ENCODE measurements around the gene RPA1.

The RPA1 gene

DNA sequence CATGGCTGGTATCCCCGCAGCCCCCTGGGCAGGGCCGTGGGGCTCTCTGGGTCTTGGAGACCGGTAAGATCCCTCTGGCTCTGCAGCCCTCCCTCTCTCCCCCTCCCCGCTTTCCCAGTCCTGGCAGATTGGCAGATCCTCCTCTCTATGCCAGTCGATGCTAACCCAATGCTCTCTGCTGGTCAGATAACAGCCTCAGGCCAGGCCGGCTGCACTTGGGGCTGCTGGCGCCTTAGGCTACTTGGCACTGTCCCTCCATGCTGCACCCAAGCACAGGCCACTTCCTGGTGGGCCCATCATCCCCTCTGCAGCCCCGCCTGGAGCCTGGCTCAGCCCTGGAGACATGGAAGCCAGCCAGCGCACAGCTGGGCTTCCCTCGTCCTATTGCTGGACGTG is 113.6 kb downstream of the RPA1 start:
- DNase-seq = no peak

DNA sequence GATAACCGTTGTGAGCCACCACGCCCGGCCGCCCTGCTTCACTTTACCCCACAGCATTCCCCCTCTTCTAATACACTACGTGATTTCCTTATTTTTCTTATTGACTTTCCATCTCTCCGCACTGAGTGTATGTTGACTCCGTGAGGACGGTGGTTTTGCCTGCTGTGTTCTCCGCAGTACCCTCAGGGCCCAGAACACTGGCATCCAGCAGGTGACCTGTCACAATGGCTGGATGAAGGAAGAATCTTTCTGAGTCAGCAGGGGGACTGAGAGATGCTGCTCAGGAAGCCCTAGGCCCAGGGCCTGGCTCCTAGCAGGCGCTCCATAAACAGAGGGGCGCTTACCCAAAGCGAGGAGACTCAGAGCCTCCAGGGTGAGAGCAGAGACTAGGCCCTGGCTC is 115.8 kb downstream of the RPA1 start:
- DNase-seq = no peak

GRCh38 chr17:1946021-1946932 is 116.5 kb downstream of the RPA1 start:
- no peak for DNase-seq

- DNase-seq = no peak
Observed at GRCh38 chr17:1947229-1947742, 117.5 kb downstream of the RPA1 start.

- DNase-seq = no peak
Observed at GRCh38 chr17:1947743-1948516, 118.1 kb downstream of the RPA1 start.

- DNase-seq = no peak
Observed at GRCh38 chr17:1948517-1948825, 118.7 kb downstream of the RPA1 start.
